HT1080 (cell line): ENCODE results near the gene LRMDA. TPM values are rescaled to one million over a fixed set of nuclear protein-coding genes. Genes with fewer than 3 reads are reported as not detected.

Experiments
- DNase-seq: peaks from one replicate; pipeline ENCODE4 v3.0.0-alpha.2; 2015; ENCODE audit warnings: low read depth
- total RNA-seq: library from RNA; depleted of rRNA; stranded (reverse); fragments of >200 nt; shearing (Covaris generic); gene quantifications from 2 replicates; pipeline ENCODE4 v1.2.3, GENCODE V29; 2014

LRMDA gene
- total RNA-seq, 1 experiment from 2014 or later: not detected

GRCh38 chr10:76068856-76069255, 637.4 kb downstream of the LRMDA start:
- DNase-seq: no peak

DNA sequence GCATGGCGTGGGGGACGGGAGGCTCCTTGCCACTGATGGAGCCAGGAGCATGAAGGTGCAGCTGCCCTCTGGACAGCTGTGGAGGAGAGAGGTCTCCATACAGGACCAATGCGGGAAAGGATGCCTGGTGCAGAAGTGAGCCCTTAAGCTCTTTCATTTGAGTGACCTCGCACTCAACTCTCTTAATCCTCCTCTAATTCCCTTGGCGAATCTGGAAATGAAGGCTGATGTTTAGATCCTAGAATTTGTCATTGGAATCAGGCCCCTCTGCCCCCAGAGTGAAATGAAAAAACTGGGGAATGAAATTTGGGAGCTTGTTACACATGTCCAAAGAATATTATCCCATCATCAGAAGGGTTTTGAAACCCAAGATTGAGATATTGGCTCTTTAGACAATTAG, 639.5 kb downstream of the LRMDA start:
- no peak for DNase-seq

- no peak for DNase-seq
These were observed 640.4 kb downstream of the LRMDA start for GRCh38 chr10:76071653-76072365.

DNA sequence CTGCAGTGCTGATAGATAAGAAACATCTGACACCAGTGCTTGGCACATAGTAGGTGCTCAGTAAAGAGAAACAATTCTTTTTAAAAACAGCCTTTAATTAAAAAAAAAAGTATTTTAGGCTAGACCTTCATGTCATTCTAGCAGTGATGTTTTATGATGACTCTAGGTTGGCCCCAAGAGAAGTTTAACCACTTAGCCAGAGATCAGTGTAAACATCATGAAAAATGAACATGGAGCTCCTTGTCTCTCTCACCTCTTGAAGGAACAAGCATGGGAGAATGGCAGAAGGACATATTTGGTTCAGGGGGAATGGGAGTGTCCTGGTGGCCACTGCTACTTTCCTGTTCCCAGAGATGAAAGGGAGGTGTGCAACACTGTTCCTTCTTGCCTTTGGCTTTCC, 641.0 kb downstream of the LRMDA start:
- DNase-seq: no peak

DNA sequence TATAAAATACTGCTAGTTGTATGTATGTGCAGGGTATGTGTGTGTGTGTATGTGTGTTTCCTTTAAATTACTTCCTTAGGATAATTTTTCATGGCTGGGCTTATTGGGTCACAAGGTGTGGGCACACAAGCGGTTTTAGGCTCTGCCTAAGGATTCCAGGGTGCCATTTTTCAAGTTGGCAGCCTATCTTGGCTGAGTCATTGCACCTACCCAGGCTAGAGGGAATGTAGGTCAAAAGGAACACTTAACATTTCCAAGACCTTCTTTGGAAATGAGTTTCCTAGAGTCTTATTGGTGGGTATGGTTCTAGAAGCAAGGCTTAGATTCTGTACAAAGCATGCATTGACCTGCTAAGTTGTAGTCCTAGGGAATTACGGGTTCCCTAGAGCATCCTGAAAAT, 642.1 kb downstream of the LRMDA start:
- DNase-seq: no peak

- DNase-seq: no peak
These were observed 643.2 kb downstream of the LRMDA start for GRCh38 chr10:76074659-76075058.

DNA sequence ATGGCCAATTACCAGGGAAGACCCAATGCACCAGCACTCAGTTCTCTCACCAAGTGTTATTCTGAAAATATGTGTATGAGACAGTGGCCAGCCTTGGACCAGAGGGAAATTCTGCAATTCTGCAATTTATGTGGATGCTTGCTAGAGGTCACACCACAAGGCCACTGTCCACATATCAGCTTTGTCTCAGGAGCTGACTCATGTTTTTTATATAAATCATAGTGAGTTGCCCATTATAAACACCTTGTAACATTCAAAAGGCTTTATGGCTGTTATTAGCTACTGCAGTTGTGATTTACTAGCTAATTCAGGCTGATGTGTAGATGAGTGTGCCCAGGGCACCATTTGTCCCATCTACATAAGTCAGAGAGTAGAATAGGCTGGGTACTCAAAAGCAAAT, 649.0 kb downstream of the LRMDA start:
- no peak for DNase-seq

DNA sequence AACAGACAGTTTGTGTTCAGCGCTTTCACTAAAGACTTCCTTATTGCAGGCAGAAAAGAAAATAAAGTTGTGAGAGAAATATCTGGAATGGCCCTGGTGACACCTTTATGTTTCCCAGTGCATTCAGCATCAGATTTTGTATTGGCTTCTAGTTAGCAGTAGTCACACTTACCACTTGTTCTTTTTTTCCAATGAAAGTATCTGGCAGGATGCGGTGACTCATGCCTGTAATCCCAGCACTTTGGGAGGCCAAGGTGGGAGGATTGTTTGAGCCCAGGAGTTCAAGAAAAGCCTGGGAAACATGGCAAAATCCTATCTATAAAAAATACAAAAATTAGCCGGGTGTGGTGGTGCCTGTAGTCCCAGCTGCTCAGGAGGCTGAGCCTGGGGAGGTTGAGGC, 649.6 kb downstream of the LRMDA start:
- DNase-seq: peak; percentile 80

DNA sequence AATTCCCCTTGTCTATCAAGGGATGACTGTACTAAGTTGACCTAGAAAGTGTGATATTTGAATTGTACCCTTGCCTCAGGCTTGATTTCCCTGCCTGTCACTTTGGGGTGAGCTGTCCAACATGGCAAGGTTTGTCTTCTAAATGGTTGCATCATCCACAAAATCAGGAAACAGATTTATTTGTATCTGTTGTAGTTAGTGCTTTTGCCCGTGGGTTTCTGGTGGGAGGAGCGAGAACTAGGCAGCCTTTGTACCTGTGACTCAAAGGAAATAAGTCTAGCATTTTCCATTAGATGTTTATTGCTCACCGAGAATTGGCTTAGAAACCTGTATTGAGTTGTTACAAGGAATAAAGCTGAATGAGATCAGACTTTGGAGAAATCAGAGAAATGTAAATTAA, 650.8 kb downstream of the LRMDA start:
- no peak for DNase-seq

DNA sequence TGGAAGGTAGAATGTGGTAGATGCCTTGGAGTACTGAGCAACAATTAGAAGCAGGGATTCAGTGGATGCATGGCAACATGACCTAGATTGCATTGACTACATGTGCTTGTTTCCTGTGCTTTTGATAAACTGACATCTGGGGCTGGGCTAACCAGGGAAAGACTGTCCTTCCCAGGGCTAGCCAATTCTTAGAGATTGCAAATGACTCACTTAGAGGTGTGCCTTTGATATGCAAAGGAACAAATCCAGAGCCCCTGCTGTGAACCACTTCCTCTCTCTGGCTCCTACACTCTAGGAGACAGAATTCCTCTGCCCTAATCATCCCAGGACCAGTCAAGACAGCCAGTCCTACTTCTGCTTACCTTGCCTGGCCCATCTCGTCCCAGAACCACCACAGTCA, 651.5 kb downstream of the LRMDA start:
- peak; percentile 92 for DNase-seq

- no peak for DNase-seq
These were observed 653.8 kb downstream of the LRMDA start for GRCh38 chr10:76085002-76085816.

- no peak for DNase-seq
These were observed 654.4 kb downstream of the LRMDA start for GRCh38 chr10:76085817-76086167.

- no peak for DNase-seq
These were observed 654.8 kb downstream of the LRMDA start for GRCh38 chr10:76086170-76086760.

DNA sequence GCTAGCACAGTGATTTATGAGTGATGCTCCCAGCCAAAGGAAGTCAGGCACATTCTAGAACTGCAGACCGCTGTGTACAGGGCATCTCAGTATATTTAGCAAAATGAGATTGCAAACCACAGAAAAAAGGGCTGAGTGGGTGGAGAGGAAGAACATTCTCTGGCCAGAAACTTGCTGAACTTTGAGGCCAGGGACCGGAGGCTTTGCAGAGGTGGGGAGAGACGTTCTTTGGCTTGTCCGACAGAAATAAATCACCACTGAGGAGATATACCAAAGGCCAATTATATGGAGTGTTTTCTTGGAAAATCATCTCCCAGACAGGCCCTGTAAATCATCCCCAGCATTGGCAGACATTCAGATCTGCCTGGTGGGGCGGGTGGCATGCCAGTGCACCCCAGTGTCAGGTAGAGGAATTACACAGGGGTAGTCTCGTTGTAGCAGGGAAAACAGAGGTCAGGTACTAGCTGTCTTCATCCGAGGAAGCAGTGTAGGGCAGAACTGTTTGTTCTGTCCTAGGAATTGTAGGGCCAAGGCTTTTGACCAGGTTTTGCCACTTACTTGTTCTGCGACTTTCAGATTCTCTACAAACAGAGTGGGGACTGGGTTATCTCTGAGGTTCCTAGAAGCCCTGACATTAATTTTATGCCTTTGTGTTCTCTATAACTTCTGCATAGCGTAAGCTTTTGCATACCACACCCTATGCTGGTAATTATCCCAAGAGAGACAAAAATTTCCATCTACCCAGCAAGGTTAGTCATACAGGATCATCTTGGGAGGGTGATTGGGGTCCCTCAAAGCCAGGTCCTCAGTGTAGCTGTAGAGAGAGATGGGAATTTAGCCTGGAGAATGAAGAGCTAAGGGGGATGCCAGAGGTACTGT, 655.6 kb downstream of the LRMDA start:
- DNase-seq: peak; percentile 55

DNA sequence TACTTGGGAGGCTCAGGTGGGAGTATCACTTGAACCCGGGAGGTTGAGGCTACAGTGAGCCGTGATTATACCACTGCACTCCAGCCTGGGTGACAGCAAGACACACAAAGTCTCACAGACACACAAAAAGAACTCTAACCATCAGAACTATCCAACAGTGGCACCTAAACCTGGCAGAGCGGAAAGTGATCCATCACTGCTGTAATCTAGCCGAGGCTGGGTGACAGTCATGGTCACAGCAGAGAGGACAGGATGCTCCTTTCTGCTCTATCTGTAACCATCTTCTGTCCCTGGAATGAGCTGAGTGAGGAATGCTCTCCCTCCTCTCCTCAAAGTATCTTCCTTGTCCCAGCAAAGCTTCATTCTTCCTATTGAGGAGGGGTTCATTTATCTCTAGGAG, 656.6 kb downstream of the LRMDA start:
- no peak for DNase-seq

DNA sequence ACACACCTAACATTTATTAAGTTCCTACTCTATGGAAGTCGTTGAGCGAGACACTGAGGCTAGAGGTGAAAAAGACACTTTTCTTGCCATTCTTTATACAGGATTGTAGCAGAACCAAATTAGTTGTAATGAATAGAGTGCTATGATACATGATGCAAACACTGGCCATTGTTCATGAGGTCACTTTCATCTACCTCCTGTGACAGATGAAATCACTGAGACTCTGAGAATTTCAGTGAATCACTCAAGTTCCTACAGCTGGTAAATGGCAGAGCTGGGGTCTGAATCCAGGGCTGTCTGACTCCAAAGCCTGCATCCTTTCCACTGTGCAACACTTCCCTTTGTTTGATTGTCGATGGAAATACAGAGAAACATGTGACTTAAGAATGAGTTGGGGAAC, 657.6 kb downstream of the LRMDA start:
- DNase-seq: no peak

DNA sequence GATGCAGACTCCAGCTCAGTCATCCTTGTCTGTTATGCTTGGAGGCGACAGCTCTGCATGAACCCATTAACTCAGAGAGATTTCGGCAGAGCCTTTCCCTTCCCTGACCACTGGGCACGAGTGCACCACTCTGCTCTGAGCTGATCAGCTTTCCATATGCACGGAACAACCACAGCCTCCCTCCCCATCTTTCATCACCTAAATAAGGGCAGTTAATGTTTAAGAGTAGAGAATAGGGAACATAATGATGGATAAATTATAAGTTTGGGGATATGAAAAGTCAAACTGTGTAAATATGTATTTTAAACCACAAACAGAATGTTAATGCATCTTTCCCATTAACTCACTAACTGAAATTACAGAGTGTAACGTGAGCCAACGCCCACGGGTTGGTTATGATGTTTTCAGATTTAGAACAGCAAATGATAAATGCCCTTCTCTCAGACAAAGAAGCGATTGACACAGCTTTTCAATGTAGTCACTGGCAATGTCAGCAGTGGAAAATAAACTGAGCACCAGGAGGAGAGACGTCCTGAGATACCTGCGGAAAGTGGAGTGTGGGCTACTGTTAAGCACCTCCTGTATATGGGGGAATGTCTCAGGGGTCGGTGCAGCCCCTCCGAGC, 658.2 kb downstream of the LRMDA start:
- no peak for DNase-seq

DNA sequence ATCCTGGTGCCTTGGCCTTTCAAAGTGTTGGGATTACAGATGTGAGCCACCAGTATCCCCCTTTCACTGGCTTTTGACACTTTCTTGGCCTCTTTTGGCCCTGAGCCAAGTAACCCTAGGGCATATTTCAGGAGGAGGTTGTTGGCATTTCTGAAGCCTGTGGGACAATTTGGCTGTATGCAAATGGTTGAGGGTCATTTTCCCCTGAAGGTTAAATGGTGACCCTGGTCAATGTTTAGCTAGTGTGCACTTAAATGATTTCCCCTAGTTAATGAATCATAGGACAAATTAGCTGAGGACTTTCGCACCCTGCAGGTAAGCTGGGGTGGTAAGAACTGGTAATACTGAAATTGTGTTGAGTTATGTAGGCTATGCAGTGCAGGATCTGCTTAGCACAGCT, 660.5 kb downstream of the LRMDA start:
- no peak for DNase-seq

DNA sequence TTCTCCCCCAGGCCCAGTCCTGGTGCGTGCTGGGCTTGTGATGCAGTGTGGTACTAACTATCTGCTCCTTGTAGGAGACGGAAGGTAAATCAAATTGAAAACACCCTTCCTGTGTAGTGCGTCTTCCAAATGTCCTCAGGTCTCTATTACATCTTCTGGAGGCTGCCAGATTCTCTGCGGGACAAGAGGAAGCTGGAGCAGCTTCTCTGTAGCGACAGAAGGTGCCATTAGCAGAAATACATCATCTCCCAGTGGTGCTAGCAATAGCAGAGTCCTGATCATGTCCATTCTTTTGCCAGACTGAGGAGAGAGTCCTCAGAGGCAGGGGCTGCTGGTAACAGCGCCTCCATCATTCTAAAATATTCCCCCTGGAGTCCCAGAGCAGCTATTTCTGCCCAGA, 675.2 kb downstream of the LRMDA start:
- no peak for DNase-seq

DNA sequence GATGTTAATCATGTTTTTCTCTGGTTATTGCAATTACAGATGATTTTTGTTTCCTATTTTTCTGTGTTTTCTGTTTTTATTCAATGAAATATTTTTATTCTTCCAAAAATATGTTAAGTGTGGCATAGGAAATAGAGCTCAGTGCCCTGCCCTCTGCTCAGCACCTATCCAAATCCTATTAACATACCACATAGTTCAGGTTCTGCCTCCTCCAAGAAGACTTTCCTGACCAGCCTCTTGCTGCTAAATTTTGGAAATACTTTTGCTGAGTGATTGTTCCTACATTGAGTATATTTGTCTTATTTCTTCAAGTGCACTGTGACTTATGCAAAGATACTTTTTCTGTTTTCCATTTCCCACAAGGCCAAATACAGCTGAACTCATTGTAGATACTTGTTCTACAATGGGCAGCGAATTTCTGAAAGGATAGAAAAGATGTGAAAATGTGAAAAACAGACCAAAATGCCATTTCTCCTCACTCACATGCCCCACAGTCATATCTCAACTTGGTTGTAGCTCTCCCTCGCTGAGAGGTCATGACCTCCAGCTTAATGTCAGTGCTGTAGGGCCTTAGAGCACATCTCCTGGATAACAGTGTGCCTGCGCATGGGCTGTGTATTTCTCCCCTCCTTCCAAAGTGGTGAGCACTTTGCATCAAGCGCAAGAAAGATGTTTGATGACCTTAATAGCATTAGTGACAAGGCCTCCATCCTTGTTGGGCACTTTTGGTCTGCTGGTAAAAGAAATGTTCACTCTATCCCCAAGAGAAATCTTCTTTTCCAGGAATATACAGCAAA, 677.3 kb downstream of the LRMDA start:
- DNase-seq: no peak
